ENCODE measurements around the gene KRT84. TPM values are rescaled to one million over a fixed set of nuclear protein-coding genes. Genes with fewer than 3 reads are reported as not detected.

KRT84 gene
- total RNA-seq, 5 donors from 2014 or later (not counting 1 experiment from before 2014, with no cell fraction given): not detected

- H3K4me1 ChIP-seq (ENCODE audit: control insufficient read depth in 1 of 2, extremely low read depth in 1 of 2, insufficient read depth in 2 of 2, low read length in 2 of 2): no peaks in the 10 kb centered on the region
- peaks cover 11 to 15% of the 10 kb centered on the region in 2 donors for H3K27me3 Mint-ChIP-seq
Measured at GRCh38 chr12:52337054-52337453, 48.4 kb downstream of the KRT84 start.

GRCh38 chr12:52336641-52337040 lies 48.8 kb downstream of the KRT84 start:
- H3K27ac Mint-ChIP-seq: no peak overlapping the region
- H3K4me1 Mint-ChIP-seq: no peaks in the 10 kb centered on the region
- WGBS (ENCODE audit: insufficient coverage): no CpG with 5 or more reads among the region's 2 CpGs

More at GRCh38 chr12:52337054-52337453, 48.4 kb downstream of the KRT84 start:
- no peaks in the 10 kb centered on the region for H3K36me3 Mint-ChIP-seq
- H3K9me3 ChIP-seq: no peaks in the 10 kb centered on the region
- H3K4me1 Mint-ChIP-seq: no peaks in the 10 kb centered on the region
- ATAC-seq (replicated peaks in 1 of 4) (no peak), DNase-seq (no peak)
- ChIA-PET CTCF (interaction anchor here in 1 of 2 donors (1.2 kb wide), 1 partner anchor 9 kb away, joined by 3 read pairs; no protein-coding TSS in a partner anchor), POLR2A (no interaction called here)
- no peak overlapping the region for H3K27ac ChIP-seq (ENCODE audit: low read length)
- peaks cover 0 to 14% of the 10 kb centered on the region in 2 experiments for H3K27me3 ChIP-seq (replicated peaks in 1 of 2; ENCODE audit: control insufficient read depth in 2 of 2, extremely low read depth in 1 of 2, insufficient read depth in 2 of 2, low read length in 1 of 2)
- H3K36me3 ChIP-seq (ENCODE audit: control insufficient read depth in 2 of 2, extremely low read depth in 1 of 2, insufficient read depth in 1 of 2, low read length in 1 of 2): no peaks in the 10 kb centered on the region
- WGBS (ENCODE audit: insufficient coverage): no CpG with 5 or more reads among the region's 1 CpG
- no peak overlapping the region for H3K27ac Mint-ChIP-seq
- H3K4me3 ChIP-seq (ENCODE audit: control insufficient read depth in 1 of 2, extremely low read depth in 1 of 2, low read length in 1 of 2): no peak overlapping the region
- no peak overlapping the region for H3K4me3 Mint-ChIP-seq
- peaks cover 3 to 6% (median 4%) of the 10 kb centered on the region in 3 donors for H3K9me3 Mint-ChIP-seq

GRCh38 chr12:52335598-52336262 lies 49.7 kb downstream of the KRT84 start:
- H3K36me3 ChIP-seq (ENCODE audit: control insufficient read depth in 2 of 2, extremely low read depth in 1 of 2, insufficient read depth in 1 of 2, low read length in 1 of 2): no peaks in the 10 kb centered on the region
- POLR2A ChIA-PET: no interaction called here
- CTCF ChIA-PET: no interaction called here
- no peaks in the 10 kb centered on the region for H3K36me3 Mint-ChIP-seq
- peaks cover 8 to 15% of the 10 kb centered on the region in 2 donors for H3K27me3 Mint-ChIP-seq
- no peak overlapping the region for H3K4me3 ChIP-seq (ENCODE audit: control insufficient read depth in 1 of 2, extremely low read depth in 1 of 2, low read length in 1 of 2)
- H3K9me3 ChIP-seq: no peaks in the 10 kb centered on the region
- H3K27ac Mint-ChIP-seq: no peak overlapping the region
- no peak overlapping the region for H3K27ac ChIP-seq (ENCODE audit: low read length)
- H3K4me1 Mint-ChIP-seq: no peaks in the 10 kb centered on the region
- H3K27me3 ChIP-seq (replicated peaks in 1 of 2; ENCODE audit: control insufficient read depth in 2 of 2, extremely low read depth in 1 of 2, insufficient read depth in 2 of 2, low read length in 1 of 2): peaks cover 0 to 8% of the 10 kb centered on the region in 2 experiments
- no peaks in the 10 kb centered on the region for H3K4me1 ChIP-seq (ENCODE audit: control insufficient read depth in 1 of 2, extremely low read depth in 1 of 2, insufficient read depth in 2 of 2, low read length in 2 of 2)
- no peak for ATAC-seq (replicated peaks in 1 of 4)
- WGBS (ENCODE audit: insufficient coverage): 92% methylated on average over 3 of the region's 4 CpGs
- H3K4me3 Mint-ChIP-seq: no peak overlapping the region
- DNase-seq: no peak
- H3K9me3 Mint-ChIP-seq: peaks cover 3 to 6% (median 4%) of the 10 kb centered on the region in 3 donors

More at GRCh38 chr12:52336641-52337040, 48.8 kb downstream of the KRT84 start:
- H3K9me3 ChIP-seq: no peaks in the 10 kb centered on the region
- Mint-ChIP-seq H3K4me3 (no peak overlapping the region), H3K9me3 (peaks cover 3 to 6% (median 4%) of the 10 kb centered on the region in 3 donors), H3K27me3 (peaks cover 8 to 15% of the 10 kb centered on the region in 2 donors), H3K36me3 (no peaks in the 10 kb centered on the region)
- no peaks in the 10 kb centered on the region for H3K36me3 ChIP-seq (ENCODE audit: control insufficient read depth in 2 of 2, extremely low read depth in 1 of 2, insufficient read depth in 1 of 2, low read length in 1 of 2)
- ChIA-PET POLR2A (no interaction called here), CTCF (interaction anchor here in 1 of 2 donors (1.2 kb wide), 1 partner anchor 9 kb away, joined by 3 read pairs; no protein-coding TSS in a partner anchor)
- H3K4me3 ChIP-seq (ENCODE audit: control insufficient read depth in 1 of 2, extremely low read depth in 1 of 2, low read length in 1 of 2): no peak overlapping the region
- ATAC-seq (replicated peaks in 1 of 4) (no peak), DNase-seq (no peak)
- H3K4me1 ChIP-seq (ENCODE audit: control insufficient read depth in 1 of 2, extremely low read depth in 1 of 2, insufficient read depth in 2 of 2, low read length in 2 of 2): no peaks in the 10 kb centered on the region
- H3K27ac ChIP-seq (ENCODE audit: low read length): no peak overlapping the region
- H3K27me3 ChIP-seq (replicated peaks in 1 of 2; ENCODE audit: control insufficient read depth in 2 of 2, extremely low read depth in 1 of 2, insufficient read depth in 2 of 2, low read length in 1 of 2): peaks cover 0 to 11% of the 10 kb centered on the region in 2 experiments

GRCh38 chr12:52334185-52334584 lies 51.3 kb downstream of the KRT84 start:
- DNase-seq: no peak
- Histone ChIP-seq H3K27ac (ENCODE audit: low read length) (no peak overlapping the region), H3K4me3 (ENCODE audit: control insufficient read depth in 1 of 2, extremely low read depth in 1 of 2, low read length in 1 of 2) (no peak overlapping the region), H3K27me3 (replicated peaks in 1 of 2; ENCODE audit: control insufficient read depth in 2 of 2, extremely low read depth in 1 of 2, insufficient read depth in 2 of 2, low read length in 1 of 2) (peaks cover 0 to 8% of the 10 kb centered on the region in 2 experiments), H3K9me3 (no peaks in the 10 kb centered on the region), H3K36me3 (ENCODE audit: control insufficient read depth in 2 of 2, extremely low read depth in 1 of 2, insufficient read depth in 1 of 2, low read length in 1 of 2) (no peaks in the 10 kb centered on the region), H3K4me1 (ENCODE audit: control insufficient read depth in 1 of 2, extremely low read depth in 1 of 2, insufficient read depth in 2 of 2, low read length in 2 of 2) (no peaks in the 10 kb centered on the region)
- no peak for ATAC-seq (replicated peaks in 1 of 4)
- Mint-ChIP-seq H3K4me1 (no peaks in the 10 kb centered on the region), H3K9me3 (peaks cover 3 to 6% (median 4%) of the 10 kb centered on the region in 3 donors), H3K36me3 (no peaks in the 10 kb centered on the region), H3K4me3 (no peak overlapping the region), H3K27me3 (peaks cover 8 to 15% of the 10 kb centered on the region in 2 donors), H3K27ac (no peak overlapping the region)
- POLR2A ChIA-PET: no interaction called here
- no CpG with 5 or more reads among the region's 3 CpGs for WGBS (ENCODE audit: insufficient coverage)
- CTCF ChIA-PET: interaction anchor here in 1 of 2 donors (1.1 kb wide), 1 partner anchor 179 kb away, joined by 4 read pairs; no protein-coding TSS in a partner anchor

GRCh38 chr12:52333321-52333720 lies 52.1 kb downstream of the KRT84 start:
- no peak overlapping the region for H3K4me3 ChIP-seq (ENCODE audit: control insufficient read depth in 1 of 2, extremely low read depth in 1 of 2, low read length in 1 of 2)
- Mint-ChIP-seq H3K4me1 (no peaks in the 10 kb centered on the region), H3K27ac (no peak overlapping the region), H3K36me3 (no peaks in the 10 kb centered on the region), H3K4me3 (no peak overlapping the region), H3K27me3 (peaks cover 5 to 10% of the 10 kb centered on the region in 2 donors), H3K9me3 (peaks cover 3 to 6% (median 4%) of the 10 kb centered on the region in 3 donors)
- H3K36me3 ChIP-seq (ENCODE audit: control insufficient read depth in 2 of 2, extremely low read depth in 1 of 2, insufficient read depth in 1 of 2, low read length in 1 of 2): no peaks in the 10 kb centered on the region
- H3K27me3 ChIP-seq (replicated peaks in 1 of 2; ENCODE audit: control insufficient read depth in 2 of 2, extremely low read depth in 1 of 2, insufficient read depth in 2 of 2, low read length in 1 of 2): peaks cover 0 to 8% of the 10 kb centered on the region in 2 experiments
- DNase-seq: no peak
- H3K9me3 ChIP-seq: no peaks in the 10 kb centered on the region
- ChIA-PET CTCF (interaction anchor here in 1 of 2 donors (0.5 kb wide), 1 partner anchor 178 kb away, joined by 3 read pairs; no protein-coding TSS in a partner anchor), POLR2A (no interaction called here)
- WGBS (ENCODE audit: insufficient coverage): 58% methylated on average over 3 of the region's 3 CpGs
- no peaks in the 10 kb centered on the region for H3K4me1 ChIP-seq (ENCODE audit: control insufficient read depth in 1 of 2, extremely low read depth in 1 of 2, insufficient read depth in 2 of 2, low read length in 2 of 2)
- ATAC-seq (replicated peaks in 1 of 4): no peak
- H3K27ac ChIP-seq (ENCODE audit: low read length): no peak overlapping the region

GRCh38 chr12:52332381-52332780 lies 53.1 kb downstream of the KRT84 start:
- DNase-seq (no peak), ATAC-seq (replicated peaks in 1 of 4) (no peak)
- 100% methylated on average over 1 of the region's 1 CpG for WGBS (ENCODE audit: insufficient coverage)

More at GRCh38 chr12:52332381-52332780, 53.1 kb downstream of the KRT84 start:
- no peak overlapping the region for H3K4me3 Mint-ChIP-seq
- peaks cover 0 to 8% of the 10 kb centered on the region in 2 experiments for H3K27me3 ChIP-seq (replicated peaks in 1 of 2; ENCODE audit: control insufficient read depth in 2 of 2, extremely low read depth in 1 of 2, insufficient read depth in 2 of 2, low read length in 1 of 2)
- H3K4me3 ChIP-seq (ENCODE audit: control insufficient read depth in 1 of 2, extremely low read depth in 1 of 2, low read length in 1 of 2): no peak overlapping the region
- peaks cover 0 to 6% of the 10 kb centered on the region in 2 experiments for H3K4me1 ChIP-seq (ENCODE audit: control insufficient read depth in 1 of 2, extremely low read depth in 1 of 2, insufficient read depth in 2 of 2, low read length in 2 of 2)
- POLR2A ChIA-PET: no interaction called here
- no peaks in the 10 kb centered on the region for H3K36me3 ChIP-seq (ENCODE audit: control insufficient read depth in 2 of 2, extremely low read depth in 1 of 2, insufficient read depth in 1 of 2, low read length in 1 of 2)
- H3K9me3 Mint-ChIP-seq: peaks cover 3 to 6% (median 4%) of the 10 kb centered on the region in 3 donors
- H3K27ac Mint-ChIP-seq: no peak overlapping the region
- CTCF ChIA-PET: interaction anchor here in 1 of 2 donors (0.5 kb wide), 1 partner anchor 54 kb away, joined by 5 read pairs; no protein-coding TSS in a partner anchor
- H3K4me1 Mint-ChIP-seq: peaks cover 2 to 6% (median 4%) of the 10 kb centered on the region in 3 donors
- H3K36me3 Mint-ChIP-seq: no peaks in the 10 kb centered on the region
- peaks cover 6 to 10% of the 10 kb centered on the region in 2 donors for H3K27me3 Mint-ChIP-seq
- no peak overlapping the region for H3K27ac ChIP-seq (ENCODE audit: low read length)
- H3K9me3 ChIP-seq: no peaks in the 10 kb centered on the region

Measured in T-cell (primary cell).